HG03520 (cell line): Measurements from ENCODE around the gene SKAP1.
"Not testable (repeated sequence)": the region's sequence is repeated elsewhere in the genome, so short reads cannot be mapped to it uniquely, and the experiment has no call there.

Experiments
- ATAC-seq: cut with Tn5 transposase; IDR thresholded peaks from one replicate; pipeline ENCODE4 v1.9.1; 2021; ENCODE audit warnings: mild to moderate bottlenecking, moderate library complexity; ENCODE audit not compliant: unreplicated experiment

The SKAP1 gene

DNA sequence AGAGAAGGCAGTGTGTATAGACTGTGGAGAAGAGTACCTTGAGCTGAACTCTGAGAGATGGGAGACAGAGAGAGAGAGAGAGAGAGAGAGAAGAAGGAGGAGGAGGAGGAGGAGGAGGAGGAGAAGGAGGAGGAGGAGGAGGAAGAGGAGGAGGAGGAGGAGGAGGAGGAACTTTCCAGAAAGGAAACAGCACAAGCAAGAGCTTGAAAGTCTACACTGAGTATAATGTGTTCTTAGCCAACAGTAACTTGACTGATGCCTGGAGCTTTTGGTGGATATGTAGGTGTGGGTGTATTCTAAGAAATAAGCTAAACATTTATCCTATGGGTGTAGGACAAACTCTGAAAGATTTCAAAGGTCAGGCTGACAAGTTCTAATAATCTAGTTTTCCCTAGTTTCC is 206.1 kb downstream of the SKAP1 start:
- no peak for ATAC-seq

DNA sequence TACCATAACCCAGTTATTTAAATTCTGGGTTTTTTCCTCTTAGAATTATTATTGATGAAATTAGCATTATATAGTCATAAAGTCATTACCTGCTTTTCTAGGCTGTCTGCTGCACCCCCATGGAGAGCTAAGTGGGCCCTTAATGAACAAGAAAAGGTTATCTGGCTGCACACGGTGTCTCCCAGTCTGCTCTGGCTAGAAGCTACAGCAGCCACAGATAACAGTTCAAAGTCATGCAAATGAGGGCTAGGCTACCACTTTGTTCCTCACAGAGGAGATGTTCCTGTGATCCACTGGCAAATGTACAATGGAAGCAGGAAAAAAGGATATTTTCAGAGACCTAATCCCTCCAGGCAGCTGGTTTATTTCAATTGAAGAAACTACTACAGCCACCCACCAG is 210.4 kb downstream of the SKAP1 start:
- ATAC-seq: no peak

DNA sequence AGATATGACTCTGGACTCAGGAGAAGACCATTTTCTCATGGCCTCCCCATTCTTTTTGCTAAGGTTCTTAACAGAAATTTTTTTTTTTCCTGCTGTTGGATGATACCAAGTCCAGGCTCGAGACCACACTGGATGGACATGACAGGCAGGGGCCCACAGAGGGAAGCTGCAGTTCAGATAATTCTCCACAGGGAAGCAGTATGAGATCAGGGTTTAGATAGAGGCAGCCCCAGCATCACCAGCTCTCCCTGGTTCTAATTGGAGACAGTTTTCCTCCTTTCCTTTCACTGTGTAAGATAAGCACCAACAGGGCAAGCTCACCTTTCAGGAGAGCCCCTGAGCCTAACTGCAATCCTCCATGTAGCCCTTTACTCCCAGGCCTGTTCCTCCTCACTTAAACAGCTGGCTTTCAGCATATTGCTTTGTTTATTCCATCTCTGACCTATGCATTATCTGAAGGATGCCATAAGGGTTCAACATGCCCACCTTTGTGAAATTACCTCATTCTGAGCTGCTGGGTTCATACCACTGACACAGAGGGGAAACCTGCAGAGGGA is 214.4 kb downstream of the SKAP1 start:
- no peak for ATAC-seq

DNA sequence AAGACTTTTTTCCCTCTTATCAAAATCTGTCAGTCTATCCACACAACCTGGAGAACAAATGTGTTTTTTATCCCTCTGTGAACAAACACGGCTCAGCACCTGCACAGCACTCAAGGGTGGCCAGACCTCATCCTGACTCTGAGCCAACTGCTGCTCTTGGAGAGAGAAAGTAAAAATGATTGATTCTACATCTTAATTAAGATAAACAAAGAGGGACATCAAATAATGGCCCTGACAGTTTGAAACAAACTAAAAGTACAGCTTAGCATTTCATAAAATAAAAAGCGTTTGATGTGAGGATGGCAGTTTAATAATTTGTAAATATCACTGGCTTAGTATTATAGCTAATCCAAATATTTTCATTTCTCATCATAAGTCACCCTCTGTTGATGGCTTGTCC is 216.2 kb downstream of the SKAP1 start:
- no peak for ATAC-seq

DNA sequence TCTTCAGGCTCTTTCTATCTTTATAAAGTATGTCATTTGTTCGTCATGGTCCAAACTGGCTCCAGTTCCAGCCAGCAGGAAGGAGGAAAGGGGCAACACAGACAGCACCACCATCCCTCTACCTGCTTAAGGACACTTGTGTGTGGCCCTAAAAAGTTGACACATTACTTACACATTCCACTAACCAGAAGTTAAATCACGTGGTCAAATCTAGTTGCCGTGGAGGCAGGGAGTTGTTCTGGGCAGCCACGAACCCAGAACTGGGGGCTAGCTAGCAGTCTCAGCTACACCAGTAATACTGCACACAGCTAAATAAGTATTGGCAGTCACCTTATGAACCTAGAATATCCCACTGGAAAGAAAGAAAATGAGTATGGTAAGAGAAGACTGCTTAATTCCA is 218.2 kb downstream of the SKAP1 start:
- no peak for ATAC-seq

DNA sequence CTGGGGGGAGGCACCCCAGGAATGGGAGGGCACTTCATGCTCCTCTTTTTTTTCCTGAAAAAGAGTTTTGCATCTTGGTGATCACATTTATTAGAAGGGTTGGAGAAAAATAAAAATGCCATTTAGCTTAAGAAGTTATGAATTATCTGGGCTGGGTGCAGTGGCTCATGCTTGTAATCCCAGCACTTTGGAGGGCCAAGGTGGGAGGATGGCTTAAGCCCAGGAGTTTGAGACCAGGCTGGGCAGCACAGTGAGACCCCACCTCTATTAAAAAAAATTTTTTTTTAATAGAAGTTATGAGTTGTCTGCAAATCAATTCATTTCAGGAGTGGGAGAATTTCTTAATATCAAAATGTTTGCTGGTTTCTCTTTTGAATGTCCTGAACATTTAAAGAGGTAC is 219.0 kb downstream of the SKAP1 start:
- no peak for ATAC-seq

DNA sequence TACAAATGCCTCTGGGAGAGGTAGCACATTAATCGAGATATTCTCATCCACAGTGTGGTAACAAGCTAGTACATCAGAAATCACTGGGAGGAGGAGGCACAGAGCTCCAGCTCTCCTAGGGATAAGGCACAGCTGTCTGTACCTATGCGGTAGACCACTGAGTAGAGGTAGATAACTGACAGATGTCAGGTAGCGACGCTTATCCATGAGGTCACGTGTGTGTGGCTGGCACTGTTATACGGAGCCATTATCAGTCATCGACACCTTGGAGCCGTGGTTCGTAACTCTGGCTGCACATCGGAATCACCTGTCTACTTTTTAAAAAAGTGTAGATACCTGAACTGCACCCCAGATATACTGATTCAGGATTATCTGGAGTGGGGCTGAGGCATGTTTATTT is 220.0 kb downstream of the SKAP1 start:
- ATAC-seq: no peak

DNA sequence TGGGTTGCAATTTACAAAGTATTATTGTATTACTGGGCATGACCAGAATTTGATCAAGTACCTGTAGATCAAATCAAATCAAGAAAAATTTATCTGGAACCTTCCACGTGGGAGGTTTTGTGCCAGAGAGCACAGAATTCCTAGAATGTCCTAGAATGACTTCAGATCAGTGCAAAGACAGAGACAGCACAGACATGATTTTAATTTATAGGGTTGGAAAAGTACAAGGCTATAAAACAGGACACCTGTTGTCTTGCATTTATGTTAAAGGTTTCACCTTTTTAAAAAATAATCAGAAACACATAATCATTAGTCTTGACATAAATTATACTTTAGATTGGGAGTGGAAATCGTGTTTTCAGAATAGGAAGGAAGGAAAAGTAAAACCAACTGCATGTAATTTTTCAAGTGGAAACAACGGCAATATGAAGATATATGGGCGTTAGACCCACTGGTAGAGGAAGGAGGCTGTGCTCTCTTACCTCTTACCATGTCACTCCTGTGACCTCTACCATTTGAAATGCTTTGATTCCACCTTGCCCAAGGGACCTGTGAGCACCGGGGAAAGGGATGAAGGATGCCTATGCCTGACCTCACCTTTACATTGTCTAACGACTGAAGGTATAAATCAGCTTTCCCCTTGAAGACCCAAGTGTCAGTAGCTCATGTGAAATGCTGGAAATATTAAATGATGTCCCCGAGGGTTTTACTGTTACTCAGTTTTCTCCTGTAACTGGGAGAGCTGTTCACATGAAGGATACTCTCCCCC is 222.1 kb downstream of the SKAP1 start:
- ATAC-seq: no peak

DNA sequence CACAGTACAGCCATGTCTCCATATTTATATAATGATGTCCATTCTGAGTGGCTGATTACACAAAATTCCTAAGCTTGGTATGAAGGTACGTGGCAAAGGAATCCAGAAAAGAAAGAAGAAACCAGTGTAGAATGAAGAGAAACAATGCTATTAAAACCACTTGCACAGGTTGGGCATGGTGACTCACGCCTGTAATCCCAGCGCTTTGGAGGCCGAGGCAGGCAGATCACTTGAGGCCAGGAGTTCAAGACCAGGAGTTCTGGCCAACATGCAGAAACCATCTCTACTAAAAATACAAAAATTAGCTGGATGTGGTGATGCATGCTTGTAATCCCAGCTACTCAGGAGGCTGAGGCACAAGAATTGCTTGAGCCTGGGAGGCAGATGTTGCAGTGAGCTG is 223.0 kb downstream of the SKAP1 start:
- ATAC-seq: not testable (repeated sequence)

DNA sequence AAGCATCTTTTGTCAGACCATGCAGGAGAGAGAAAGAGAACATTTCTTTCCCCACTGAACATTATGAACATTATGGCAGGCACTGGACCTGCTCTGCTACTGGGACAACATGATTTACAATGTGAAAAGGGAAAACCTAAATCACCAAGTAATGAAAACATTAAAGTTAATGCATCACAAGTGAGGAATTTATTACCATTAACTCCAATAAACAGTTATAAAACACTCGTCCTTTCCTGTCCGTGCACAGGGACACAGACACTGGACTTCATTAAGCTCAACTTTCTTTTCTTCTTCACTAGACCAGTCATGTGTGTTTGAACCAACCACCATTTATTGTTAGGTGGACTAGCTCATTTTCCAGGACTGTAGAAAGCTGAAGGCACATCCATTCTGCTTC is 227.1 kb downstream of the SKAP1 start:
- ATAC-seq: no peak

DNA sequence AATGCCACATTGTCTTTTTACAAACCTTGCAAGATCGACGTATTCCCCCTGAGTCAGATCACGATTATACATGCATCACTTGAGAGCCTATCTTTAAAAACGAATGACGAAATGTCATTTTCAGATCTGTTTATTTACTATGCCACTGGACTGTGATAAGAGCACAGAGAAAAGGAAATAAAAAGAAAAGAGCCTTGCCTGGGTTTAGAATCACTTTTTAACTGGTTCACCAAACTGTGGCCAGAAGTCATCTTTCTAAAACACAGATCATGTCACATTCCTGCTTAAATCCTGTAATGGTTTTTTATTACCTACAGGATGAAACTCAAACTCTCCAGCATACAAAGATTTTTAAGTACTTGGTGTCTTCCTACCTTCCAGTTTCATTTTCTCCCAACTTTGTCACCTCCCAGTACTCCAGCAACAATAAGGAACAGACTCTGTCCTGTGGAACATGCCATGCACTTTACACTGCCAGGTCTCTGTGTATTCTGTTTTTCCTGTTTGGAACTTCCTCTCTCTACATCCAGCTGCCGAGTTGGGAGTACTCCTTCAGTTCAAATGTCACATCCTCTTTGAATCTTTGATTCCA is 231.0 kb downstream of the SKAP1 start:
- ATAC-seq: no peak

DNA sequence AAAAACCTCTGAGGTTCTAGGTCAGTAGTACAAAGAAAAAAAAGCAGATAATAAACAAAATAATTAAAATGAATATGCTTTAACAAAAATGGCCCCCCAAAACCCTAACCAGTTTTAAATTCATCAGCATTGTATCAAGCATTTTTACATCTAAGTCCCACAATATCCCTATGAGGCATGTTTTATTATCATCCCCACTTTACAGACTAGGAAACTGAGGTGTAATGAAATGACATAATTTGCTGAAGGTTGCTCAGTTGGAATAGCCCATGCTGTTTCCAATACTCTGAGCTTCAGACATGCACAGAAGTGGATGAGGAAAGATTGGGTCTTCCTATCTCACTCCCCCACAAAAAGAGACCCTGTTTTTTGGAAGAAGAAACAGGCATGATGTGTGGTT is 234.1 kb downstream of the SKAP1 start:
- ATAC-seq: no peak

DNA sequence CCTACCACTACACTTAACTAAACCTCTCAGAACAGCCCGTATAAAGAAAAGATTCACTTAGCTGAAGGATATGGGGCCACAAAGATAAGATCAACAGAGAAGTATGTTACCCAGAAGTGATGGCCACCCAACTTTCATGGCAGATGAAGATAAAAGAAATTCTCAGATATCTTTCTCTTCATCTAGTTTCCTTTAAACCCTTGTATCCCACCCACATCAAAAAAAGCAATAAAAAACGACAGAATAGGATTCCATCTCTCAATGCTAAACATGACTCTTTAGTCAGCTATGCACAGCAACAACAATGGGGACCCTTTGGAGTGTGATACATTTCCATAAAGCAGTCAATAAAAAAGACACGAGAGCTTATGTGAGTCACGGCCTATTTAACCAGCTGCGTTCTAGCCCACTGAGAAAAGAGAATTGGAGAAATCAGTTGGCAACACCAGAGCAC is 235.9 kb downstream of the SKAP1 start:
- ATAC-seq: no peak

DNA sequence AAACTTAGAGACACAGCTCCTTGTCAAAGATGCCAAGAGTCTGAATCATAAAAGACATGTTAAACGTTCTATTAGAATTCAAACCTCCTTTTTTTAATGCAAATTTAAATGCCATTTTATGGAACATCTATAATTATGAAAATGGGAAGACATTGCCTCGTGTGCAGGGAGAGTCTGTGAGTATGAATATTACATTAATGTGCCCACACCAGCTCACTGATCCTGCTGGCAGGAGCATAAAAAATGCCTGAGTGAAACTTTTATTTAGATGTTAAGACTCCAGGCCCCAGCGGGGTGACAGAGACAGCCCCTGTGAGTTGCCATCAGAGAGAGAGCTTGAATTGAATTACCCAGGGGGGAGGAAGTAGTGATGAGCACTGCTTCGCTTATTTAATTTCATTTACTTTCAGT is 237.7 kb downstream of the SKAP1 start:
- ATAC-seq: no peak

DNA sequence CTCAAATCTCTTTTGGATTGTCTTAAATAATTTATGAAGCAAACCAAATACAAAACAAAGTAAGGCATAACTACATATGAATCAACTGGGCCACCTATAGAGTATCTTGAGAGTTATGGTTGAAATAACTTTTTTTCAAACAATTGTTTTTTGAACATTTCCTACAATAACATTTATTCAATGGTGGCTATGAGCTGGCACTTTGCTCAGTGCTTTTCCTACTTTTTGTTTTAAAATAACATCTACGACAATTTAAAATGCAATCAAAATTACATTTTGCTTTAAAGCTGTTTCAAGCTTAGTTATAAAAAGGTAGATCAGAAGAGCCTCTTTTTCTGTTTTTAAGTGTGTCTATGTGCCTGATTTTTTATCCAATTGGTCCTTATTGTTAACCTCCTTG is 238.7 kb downstream of the SKAP1 start:
- ATAC-seq: no peak

DNA sequence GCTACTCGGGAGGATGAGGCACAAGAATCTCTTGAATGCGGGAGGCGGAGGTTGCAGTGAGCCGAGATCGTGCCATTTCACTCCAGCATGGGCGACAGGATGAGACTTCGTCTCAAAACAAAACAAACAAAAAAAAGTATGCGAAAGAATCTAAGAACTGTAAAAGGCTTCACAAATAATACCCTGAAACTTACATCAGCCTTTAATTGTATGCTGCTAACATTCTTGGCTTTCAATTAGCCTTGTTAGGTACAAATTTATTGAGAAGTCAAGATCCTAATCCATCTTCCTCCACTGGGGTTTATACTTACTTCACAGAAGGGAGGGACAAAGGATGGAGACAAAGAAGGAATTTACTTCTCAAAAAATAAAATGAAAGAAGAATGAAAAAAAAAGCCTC is 239.1 kb downstream of the SKAP1 start:
- no peak for ATAC-seq

DNA sequence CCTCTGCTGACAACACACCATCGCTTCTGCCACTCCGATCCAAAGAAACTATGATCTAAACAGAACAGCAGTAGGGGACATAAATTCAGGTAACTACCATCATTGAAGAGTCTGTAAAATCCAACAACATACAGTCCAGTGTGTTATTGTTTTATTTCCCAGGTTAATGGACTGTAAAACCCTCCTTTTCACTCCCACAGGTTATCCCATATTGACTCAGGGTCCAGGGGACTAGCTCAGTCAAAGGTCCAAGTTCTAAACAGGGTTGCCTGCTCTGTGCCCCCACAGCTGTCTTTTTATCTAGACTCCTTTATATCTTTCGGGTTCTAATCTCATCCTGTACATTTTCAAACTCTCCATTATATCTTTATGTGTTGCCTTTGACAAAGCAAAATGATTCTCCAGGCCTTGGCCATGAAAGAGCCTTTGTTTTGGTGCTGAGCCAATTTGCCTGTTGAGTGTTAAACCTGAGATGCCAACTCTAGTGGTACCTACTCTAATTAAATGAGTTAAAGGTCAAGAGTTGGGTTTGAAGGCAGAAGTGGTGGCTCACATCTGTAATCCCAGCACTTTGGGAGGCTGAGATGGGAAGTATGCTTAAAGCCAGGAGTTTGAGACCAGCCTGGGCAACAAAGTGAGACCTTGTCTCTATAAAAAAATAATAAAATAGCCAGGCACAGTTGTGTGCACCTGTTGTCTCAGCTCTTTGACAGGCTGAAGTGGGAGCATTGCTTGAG is 242.0 kb downstream of the SKAP1 start:
- no peak for ATAC-seq

DNA sequence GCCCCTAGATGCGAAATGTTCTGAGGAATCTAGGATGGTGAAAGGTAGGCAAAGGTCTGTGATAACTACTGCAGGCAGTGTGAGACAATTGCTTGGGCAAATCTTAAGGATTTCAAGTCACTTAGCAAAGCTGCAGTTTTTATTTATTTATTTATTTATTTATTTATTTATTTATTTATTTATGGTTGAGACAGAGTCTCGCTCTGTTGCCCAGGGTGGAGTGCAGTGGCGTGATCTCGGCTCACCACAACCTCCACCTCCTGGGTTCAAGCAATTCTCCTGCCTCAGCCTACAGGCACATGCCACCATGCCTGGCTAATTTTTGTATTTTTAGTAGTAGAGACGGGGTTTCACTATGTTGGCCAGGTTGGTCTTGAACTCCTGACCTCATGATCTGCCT is 243.7 kb downstream of the SKAP1 start:
- not testable (repeated sequence) for ATAC-seq

DNA sequence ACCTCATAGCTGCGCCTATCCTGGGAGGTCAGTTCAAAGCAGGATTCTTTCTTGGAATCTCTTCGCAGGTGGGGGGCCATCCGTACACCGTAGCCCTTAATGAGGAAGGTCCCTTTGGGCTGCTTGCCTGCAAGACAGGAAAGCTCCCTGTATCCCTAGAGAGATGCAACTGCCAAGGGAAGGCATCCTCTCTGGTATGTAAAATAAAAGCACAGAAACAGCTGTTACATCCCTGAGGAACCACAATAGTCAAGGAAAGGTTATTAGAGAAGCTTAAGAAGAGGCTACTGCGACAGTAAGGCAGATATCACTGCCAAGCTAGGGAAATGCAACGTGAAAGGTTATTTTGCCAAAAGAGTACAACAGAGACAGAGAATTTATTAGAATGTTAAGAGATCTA is 245.3 kb downstream of the SKAP1 start:
- ATAC-seq: no peak

DNA sequence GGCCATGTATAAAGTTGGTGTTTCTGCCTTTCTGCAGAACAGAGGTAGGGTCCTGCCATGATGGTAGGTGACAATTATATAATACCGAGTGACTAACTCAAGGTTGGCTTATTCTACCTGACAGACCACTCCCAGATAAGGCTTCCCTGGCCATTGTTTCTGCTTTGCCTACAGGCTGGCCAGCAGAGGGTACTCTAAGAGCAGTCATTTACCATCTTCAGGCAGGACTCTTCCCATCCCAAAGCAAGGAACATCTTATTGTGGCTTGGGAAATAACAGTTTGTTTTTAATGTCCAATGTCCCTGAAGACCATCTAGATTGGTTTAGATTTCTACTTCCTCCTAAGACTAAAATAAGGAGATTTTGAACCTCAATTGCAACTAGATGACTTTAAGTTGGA is 248.4 kb downstream of the SKAP1 start:
- no peak for ATAC-seq

DNA sequence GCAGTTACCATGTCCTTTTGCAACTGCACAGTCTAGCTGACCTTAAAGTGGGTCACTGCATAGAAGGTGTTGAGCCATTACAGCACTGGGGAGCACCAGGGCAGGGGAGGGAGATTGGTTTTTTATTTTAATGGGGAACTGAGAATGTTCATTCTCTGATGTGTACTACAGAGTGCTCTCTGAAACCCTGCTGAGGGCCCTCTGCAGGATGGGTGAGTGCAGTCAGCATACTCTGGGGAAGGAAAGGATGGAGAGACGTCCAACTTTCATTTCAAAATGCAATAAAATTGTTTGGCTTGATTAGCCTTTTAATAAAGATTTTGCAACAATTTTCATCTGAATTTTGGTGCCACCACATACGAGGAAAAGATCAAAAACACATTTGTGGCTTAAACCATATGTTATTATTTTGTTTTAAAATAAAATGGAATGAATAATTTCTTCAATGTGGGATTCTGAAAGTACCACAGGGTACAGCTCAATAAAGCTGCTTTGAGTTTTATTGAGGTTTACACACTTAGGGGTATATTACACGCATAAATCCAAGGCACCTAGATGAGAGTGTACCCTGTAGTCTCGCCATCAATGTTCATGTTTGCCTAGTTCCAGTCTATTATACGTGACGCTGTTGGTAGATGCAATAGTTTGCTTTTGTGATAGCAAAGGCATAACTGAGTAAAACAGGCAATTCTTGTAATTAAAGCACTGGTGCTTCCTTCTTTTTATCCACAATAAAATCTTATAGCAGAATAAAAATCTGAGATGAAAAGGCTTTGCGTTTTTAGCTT is 249.0 kb downstream of the SKAP1 start:
- no peak for ATAC-seq
